B cell (primary cell): ENCODE measurements around the gene HOMER1. TPM values are rescaled to one million over a fixed set of nuclear protein-coding genes. Genes with fewer than 3 reads are reported as not detected.

Source experiments
- ATAC-seq: fragments of 200-7000 bp; cut with Tn5 transposase; one replicate; pipeline ENCODE4 v1.10.0; 2021; ENCODE audit warnings: low read depth, mild to moderate bottlenecking, moderate number of reproducible peaks, moderate library complexity
- CTCF ChIA-PET: fragments of 350-600 bp; sonication (Branson Sonifier 250); formaldehyde crosslinking; loops from one replicate; lab custom pipeline; 2021; ENCODE audit warnings: antibody characterized with exemption, inconsistent platforms; lab: Charles Lee
- POLR2A ChIA-PET: fragments of 350-600 bp; sonication (Branson Sonifier 250); formaldehyde crosslinking; loops from one replicate; lab custom pipeline; 2021; ENCODE audit warnings: antibody characterized with exemption; lab: Charles Lee
- DNase-seq: peaks from one replicate; pipeline ENCODE4 v3.0.0; 2013
- H2AFZ ChIP-seq: 2 replicates; pipeline ENCODE4 v1.6.1; 2012; ENCODE audit warnings: mild to moderate bottlenecking, low read depth, low read length; ENCODE audit not compliant: insufficient read depth, poor library complexity, severe bottlenecking
- H3K27ac ChIP-seq, 2 donors: 1 replicate in 1 of 2; 2 replicates in 1 of 2; pipeline ENCODE4 v1.5.1; 2012 to 2013; ENCODE audit warnings: low read length in 2 of 2, mild to moderate bottlenecking in 2 of 2, moderate library complexity in 1 of 2
- H3K27me3 ChIP-seq, 4 experiments: fragments of 200-600 bp in 1 of 4; sonication (generic) in 1 of 4; replicated peaks in 1 of 4; 1 replicate in 2 of 4; 2 replicates in 2 of 4; pipeline versions ENCODE4 v1.6.1 to v1.7.0; 2013 to 2016; ENCODE audit warnings: low read length in 3 of 4, mild to moderate bottlenecking in 2 of 4, mixed read lengths in 1 of 4, moderate library complexity in 1 of 4; ENCODE audit not compliant: insufficient read depth in 4 of 4, control insufficient read depth in 3 of 4; ENCODE audit errors: control extremely low read depth in 1 of 4
- H3K36me3 ChIP-seq, 2 experiments: replicated peaks in 1 of 2; 1 replicate in 1 of 2; 2 replicates in 1 of 2; pipeline versions ENCODE4 v1.6.1 to v1.7.1; 2013; ENCODE audit warnings: low read length in 1 of 2; ENCODE audit not compliant: insufficient read depth in 2 of 2, control insufficient read depth in 1 of 2; ENCODE audit errors: control extremely low read depth in 1 of 2, extremely low read depth in 1 of 2
- H3K4me1 ChIP-seq, 2 donors: fragments of 200-600 bp in 1 of 2; sonication (generic) in 1 of 2; 1 replicate in 1 of 2; 2 replicates in 1 of 2; pipeline versions ENCODE4 v1.5.1 to v1.6.1; 2013 to 2017; ENCODE audit warnings: low read length in 2 of 2; ENCODE audit not compliant: control insufficient read depth in 2 of 2, insufficient read depth in 2 of 2
- H3K4me2 ChIP-seq: replicated peaks from 2 replicates; pipeline ENCODE3; 2012; ENCODE audit warnings: mild to moderate bottlenecking, low read depth, low read length; ENCODE audit not compliant: poor library complexity, severe bottlenecking
- H3K4me3 ChIP-seq, 5 experiments: fragments of 200-600 bp in 1 of 5; sonication (generic) in 1 of 5; 1 replicate in 3 of 5; 2 replicates in 2 of 5; pipeline versions ENCODE4 v1.5.1 to v1.7.0; 2011 to 2016; ENCODE audit warnings: low read length in 4 of 5, mild to moderate bottlenecking in 4 of 5, low read depth in 2 of 5, control low read depth in 1 of 5, moderate library complexity in 1 of 5; ENCODE audit not compliant: insufficient read depth in 1 of 5; ENCODE audit errors: control extremely low read depth in 1 of 5, extremely low read depth in 1 of 5
- H3K79me2 ChIP-seq: fragments of 200-600 bp; sonication (generic); one replicate; pipeline ENCODE4 v1.6.0; 2016; ENCODE audit warnings: low read length; ENCODE audit not compliant: control insufficient read depth, insufficient read depth
- H3K9ac ChIP-seq: fragments of 200-600 bp; sonication (generic); 2 replicates; pipeline ENCODE4 v1.6.1; 2017; ENCODE audit warnings: mild to moderate bottlenecking, low read length, moderate library complexity
- H3K9me3 ChIP-seq, 3 donors: one replicate each; pipeline versions ENCODE4 v1.6.1 to v1.7.1; 2013; ENCODE audit warnings: low read length in 2 of 3; ENCODE audit not compliant: control insufficient read depth in 2 of 3, insufficient read depth in 1 of 3; ENCODE audit errors: control extremely low read depth in 1 of 3
- H4K20me1 ChIP-seq: 2 replicates; pipeline ENCODE4 v1.6.0; 2012; ENCODE audit warnings: mild to moderate bottlenecking, low read length; ENCODE audit not compliant: insufficient read depth, control insufficient read depth, poor library complexity, severe bottlenecking
- H3K27ac Mint-ChIP-seq: one replicate; pipeline ENCODE4 v1.8.0; 2021; ENCODE audit warnings: mixed read lengths
- H3K27me3 Mint-ChIP-seq: one replicate; pipeline ENCODE4 v1.8.0; 2021; ENCODE audit warnings: mixed read lengths
- H3K4me1 Mint-ChIP-seq: one replicate; pipeline ENCODE4 v1.8.0; 2021; ENCODE audit warnings: mixed read lengths
- H3K4me3 Mint-ChIP-seq: one replicate; pipeline ENCODE4 v1.8.0; 2021; ENCODE audit warnings: mixed read lengths
- H3K9me3 Mint-ChIP-seq: one replicate; pipeline ENCODE4 v1.8.0; 2022; ENCODE audit warnings: mixed read lengths; ENCODE audit not compliant: insufficient read depth
- EZH2 ChIP-seq: IDR thresholded peaks from 2 replicates; pipeline ENCODE4 v1.6.1; 2012; ENCODE audit warnings: borderline replicate concordance, low read depth, mild to moderate bottlenecking, moderate library complexity, low read length; ENCODE audit not compliant: insufficient read depth, poor library complexity, severe bottlenecking
- WGBS: methylation state at CpG from one replicate; pipeline ENCODE4 v1.1.5; 2013; ENCODE audit warnings: missing lambda C conversion rate; ENCODE audit not compliant: insufficient coverage; 5-methylcytosine and 5-hydroxymethylcytosine counted together
- intact Hi-C: fragments of 100-400 bp; cut with micrococcal nuclease; formaldehyde crosslinking; loops from one replicate; pipeline ENCODE4 v1.10.0; 2022
- polyA plus RNA-seq: library from polyadenylated mRNA; depleted of rRNA; stranded (reverse); fragments of >200 nt; gene quantifications from 2 replicates; pipeline ENCODE4 v1.2.3, GENCODE V29; 2012
- small RNA-seq: library from RNA; depleted of rRNA; stranded (forward); fragments of <200 nt; gene quantifications from one replicate; pipeline ENCODE3, GENCODE V24; 2012; ENCODE audit warnings: low replicate concordance, low read depth; ENCODE audit not compliant: insufficient read length
- total RNA-seq, 2 donors: library from RNA; stranded (reverse); fragments of 120-200 nt in 1 of 2; gene quantifications; 1 replicate in 1 of 2; 2 replicates in 1 of 2; pipeline versions ENCODE4 v1.2.3 to v1.2.4, GENCODE V29; 2013 to 2022
- TF ChIP-seq, protein P1 (sequence below): fragments of 200-600 bp; IDR thresholded peaks from one replicate; pipeline ENCODE4 v1.8.0; 2022; ENCODE audit warnings: antibody characterized with exemption, mild to moderate bottlenecking

The HOMER1 gene
- total and polyA plus RNA-seq, 2 donors (not counting 1 experiment from before 2014, with no cell fraction given), result 0.63 to 5.4 TPM

DNA sequence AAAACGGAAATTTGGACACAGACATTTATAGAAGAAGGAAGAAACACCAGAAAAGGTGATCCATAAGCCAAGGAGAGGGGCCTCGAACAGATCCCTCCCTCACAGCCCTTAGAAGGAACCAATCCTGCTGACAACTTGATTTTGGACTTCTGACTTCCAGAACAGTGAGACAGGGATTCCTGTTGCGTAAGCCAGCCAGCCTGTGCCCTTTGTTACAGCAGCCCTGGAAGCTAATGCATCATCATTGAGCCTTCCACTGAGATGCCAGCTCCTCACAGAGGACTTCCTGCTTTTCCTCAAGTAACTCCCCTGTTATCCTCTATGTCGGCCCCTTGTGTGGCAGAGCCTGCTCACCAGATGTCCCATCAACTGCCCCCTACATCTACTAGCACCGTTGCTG, 183.9 kb downstream of the HOMER1 start:
- POLR2A ChIA-PET, result no interaction called here
- ATAC-seq (no peak), DNase-seq (no peak)
- Histone ChIP-seq H3K9ac (no peak overlapping the region), H3K27ac (no peak overlapping the region), H3K4me3 (no peak overlapping the region), H3K9me3 (peaks cover 0 to 1% (median 0%) of the 10 kb centered on the region in 3 donors), H3K36me3 (no peaks in the 10 kb centered on the region), H3K4me1 (no peaks in the 10 kb centered on the region), H3K27me3 (peaks cover 0 to 3% (median 0%) of the 10 kb centered on the region in 4 experiments), H4K20me1 (no peaks in the 10 kb centered on the region), H3K4me2 (no peak overlapping the region), H2AFZ (no peak overlapping the region), H3K79me2 (no peaks in the 10 kb centered on the region)
- TF ChIP-seq, protein P1, sequence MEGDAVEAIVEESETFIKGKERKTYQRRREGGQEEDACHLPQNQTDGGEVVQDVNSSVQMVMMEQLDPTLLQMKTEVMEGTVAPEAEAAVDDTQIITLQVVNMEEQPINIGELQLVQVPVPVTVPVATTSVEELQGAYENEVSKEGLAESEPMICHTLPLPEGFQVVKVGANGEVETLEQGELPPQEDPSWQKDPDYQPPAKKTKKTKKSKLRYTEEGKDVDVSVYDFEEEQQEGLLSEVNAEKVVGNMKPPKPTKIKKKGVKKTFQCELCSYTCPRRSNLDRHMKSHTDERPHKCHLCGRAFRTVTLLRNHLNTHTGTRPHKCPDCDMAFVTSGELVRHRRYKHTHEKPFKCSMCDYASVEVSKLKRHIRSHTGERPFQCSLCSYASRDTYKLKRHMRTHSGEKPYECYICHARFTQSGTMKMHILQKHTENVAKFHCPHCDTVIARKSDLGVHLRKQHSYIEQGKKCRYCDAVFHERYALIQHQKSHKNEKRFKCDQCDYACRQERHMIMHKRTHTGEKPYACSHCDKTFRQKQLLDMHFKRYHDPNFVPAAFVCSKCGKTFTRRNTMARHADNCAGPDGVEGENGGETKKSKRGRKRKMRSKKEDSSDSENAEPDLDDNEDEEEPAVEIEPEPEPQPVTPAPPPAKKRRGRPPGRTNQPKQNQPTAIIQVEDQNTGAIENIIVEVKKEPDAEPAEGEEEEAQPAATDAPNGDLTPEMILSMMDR, result no peak
- no peak for TF ChIP-seq EZH2
- CTCF ChIA-PET, result no interaction called here
- intact Hi-C loops, result no loop called here
- WGBS, result 68% methylated on average over 4 of the region's 5 CpGs
- H3K9me3 Mint-ChIP-seq, result no peaks in the 10 kb centered on the region
- peaks cover 16% of the 10 kb centered on the region for H3K27me3 Mint-ChIP-seq
- H3K4me1 Mint-ChIP-seq, result no peaks in the 10 kb centered on the region
- H3K4me3 Mint-ChIP-seq, result no peak overlapping the region
- no peak overlapping the region for H3K27ac Mint-ChIP-seq

DNA sequence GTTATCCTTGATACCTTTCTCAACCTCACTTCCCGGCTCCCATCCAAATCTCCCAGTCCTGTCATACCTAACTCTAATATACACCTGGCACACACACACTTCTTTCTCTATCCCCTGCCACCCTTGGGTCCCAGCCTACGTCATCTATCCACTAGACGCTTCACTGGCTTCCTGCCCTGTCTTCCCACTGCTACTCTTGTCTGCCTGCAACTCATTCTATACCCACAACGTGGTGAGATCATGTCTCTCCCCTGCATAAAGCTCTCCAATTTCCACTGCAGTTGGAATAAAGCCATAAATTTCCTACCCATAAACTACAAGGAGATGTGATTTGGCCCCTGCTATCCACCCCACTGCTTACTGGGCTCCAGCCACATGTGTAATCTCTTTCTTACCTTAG, 184.5 kb downstream of the HOMER1 start:
- no peaks in the 10 kb centered on the region for H3K4me1 Mint-ChIP-seq
- no peak for TF ChIP-seq EZH2
- TF ChIP-seq, protein P1, result no peak
- POLR2A ChIA-PET, result no interaction called here
- CTCF ChIA-PET, result no interaction called here
- Histone ChIP-seq H3K9ac (no peak overlapping the region), H3K4me2 (no peak overlapping the region), H3K27ac (no peak overlapping the region), H2AFZ (no peak overlapping the region), H3K36me3 (no peaks in the 10 kb centered on the region), H3K27me3 (peaks cover 0 to 3% (median 0%) of the 10 kb centered on the region in 4 experiments), H3K79me2 (no peaks in the 10 kb centered on the region), H3K4me3 (no peak overlapping the region), H3K9me3 (no peaks in the 10 kb centered on the region), H3K4me1 (no peaks in the 10 kb centered on the region), H4K20me1 (no peaks in the 10 kb centered on the region)
- intact Hi-C loops, result no loop called here
- no peaks in the 10 kb centered on the region for H3K9me3 Mint-ChIP-seq
- no peak overlapping the region for H3K27ac Mint-ChIP-seq
- DNase-seq, result no peak
- H3K27me3 Mint-ChIP-seq, result peaks cover 11% of the 10 kb centered on the region
- no peak for ATAC-seq
- 98% methylated on average over 4 of the region's 4 CpGs for WGBS
- H3K4me3 Mint-ChIP-seq, result no peak overlapping the region

Small RNA genes within 50 kb of the gene (small RNA-seq; reads per million reads assigned to genes)
- gene RF00019, result not detected

Other genes starting within 250 kb of the HOMER1 start
- 155 and 156 TPM in 2 replicates for gene TENT2, start 98.3 kb upstream of the HOMER1 start, total RNA-seq
- gene TENT2, start 98.3 kb upstream of the HOMER1 start, polyA plus RNA-seq, result 56.3 and 63.4 TPM in 2 replicates
- 0.10 and 0.25 TPM in 2 replicates for gene CMYA5, start 175.7 kb upstream of the HOMER1 start, total RNA-seq
- 0.01 and 0.07 TPM in 2 replicates for gene CMYA5, start 175.7 kb upstream of the HOMER1 start, polyA plus RNA-seq